GM19372 (cell line): ENCODE measurements around the gene TBC1D8.

Source experiments
- ATAC-seq: cut with Tn5 transposase; IDR thresholded peaks from one replicate; pipeline ENCODE4 v1.9.1; 2021; ENCODE audit warnings: mild to moderate bottlenecking, low read depth, moderate library complexity; ENCODE audit not compliant: unreplicated experiment

TBC1D8 gene

DNA sequence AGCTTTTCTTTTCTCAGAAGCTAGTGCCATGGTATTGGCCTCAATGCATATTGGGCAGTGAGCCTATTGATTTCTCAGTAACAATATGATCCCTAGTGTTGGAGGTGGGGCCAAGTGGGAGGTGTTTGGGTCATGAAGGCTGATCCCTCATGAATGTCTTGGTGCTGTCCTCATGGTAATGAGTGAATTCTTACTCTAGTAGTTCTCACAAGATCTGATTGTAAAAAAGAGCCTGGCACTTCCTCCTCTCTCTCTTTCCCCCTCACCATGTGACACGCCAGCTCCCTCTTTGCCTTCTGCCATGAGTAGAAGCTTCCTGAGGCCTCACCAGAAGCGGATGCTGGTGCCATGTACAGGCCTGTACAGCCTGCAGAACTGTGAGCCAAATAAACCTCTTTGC is 12.8 kb upstream of the TBC1D8 start:
- no peak for ATAC-seq

DNA sequence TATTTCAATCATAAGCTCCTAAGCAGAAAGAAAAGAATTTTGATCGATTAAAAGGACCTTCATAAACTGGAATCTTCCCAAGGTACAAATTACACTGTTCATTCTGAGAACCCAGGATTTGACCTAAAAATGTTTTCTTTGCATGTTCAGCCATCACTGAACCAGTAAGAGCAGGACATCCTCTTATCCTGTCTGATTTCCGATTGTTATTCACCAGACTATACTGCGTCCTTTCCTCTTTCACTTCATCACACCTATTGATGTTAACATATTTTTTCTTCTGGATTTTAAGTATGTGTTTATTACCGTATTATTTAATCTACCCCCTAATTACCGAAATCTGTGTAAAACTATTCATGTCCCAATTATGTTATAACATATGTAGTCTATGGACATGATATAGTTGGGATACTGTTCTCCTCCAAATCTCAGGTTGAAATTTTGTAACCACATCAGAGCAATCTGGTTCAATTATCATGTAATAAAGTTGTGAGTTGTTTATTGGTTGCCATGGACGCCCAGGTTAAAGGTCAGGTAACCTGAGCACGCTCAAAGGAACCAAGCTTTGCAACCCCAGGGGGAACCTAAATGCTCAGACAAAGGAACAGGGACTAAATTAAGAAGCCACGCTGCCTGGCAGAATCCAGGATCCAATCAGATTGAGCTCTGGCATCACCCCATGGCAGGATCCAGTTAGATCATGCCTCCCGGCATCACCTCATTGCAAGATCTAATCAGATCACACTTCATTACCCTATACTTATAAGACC is 11.6 kb upstream of the TBC1D8 start:
- no peak for ATAC-seq

DNA sequence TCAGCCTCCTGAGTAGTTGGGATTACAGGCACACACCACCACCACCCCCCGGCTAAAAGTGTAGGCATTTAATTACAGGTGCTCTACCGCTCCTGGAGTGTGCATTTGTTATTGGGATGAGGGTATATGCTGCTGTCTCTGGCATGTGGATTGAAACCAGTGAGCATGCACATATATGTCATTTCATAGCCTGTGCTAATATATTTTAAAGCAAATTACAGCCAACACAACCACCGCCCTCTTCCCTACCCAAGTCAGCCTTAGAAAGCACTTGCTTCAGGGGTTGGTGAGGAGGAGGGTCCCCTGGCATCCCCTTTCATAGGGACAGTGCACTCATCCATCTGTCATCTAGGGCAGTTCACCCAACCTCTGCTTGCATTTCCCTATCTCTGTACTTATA is 10.5 kb upstream of the TBC1D8 start:
- no peak for ATAC-seq

DNA sequence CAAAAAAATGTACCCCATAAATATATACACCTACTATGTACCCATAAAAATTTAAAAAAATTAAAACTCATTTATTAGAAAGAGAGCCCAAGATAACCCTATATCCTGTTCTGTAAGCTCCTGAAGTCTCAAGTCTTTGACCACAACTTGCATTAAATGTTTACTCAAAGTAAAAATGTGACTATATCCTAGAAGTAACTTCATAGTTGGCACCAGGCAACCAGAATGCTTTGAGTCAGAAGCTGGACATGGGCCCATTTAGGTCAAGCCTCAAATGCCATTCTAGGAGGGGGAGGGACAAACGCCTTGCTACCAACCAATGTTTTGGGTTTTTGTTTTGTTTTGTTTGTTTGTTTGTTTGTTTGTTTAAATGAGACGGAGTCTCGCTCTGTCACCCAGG is 9.3 kb upstream of the TBC1D8 start:
- no peak for ATAC-seq

DNA sequence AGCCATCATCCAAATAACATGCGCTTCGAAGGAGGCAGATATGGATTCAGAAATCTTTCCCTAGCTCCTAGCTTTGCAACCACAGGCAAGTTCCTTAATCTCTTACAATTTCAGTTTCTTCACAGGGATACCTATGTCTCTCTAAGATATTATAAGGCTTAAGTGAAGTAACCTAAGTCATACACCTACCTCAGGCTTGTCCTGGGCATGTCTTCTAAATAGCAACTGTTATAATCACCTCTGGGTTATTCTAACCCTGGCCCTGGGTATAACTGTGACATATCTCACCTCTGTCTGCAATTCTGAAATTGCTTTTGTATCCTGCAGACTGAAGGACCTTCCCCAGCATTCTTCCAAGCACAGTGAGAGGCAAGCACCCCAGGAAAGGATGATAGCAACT is 8.3 kb upstream of the TBC1D8 start:
- ATAC-seq = no peak

DNA sequence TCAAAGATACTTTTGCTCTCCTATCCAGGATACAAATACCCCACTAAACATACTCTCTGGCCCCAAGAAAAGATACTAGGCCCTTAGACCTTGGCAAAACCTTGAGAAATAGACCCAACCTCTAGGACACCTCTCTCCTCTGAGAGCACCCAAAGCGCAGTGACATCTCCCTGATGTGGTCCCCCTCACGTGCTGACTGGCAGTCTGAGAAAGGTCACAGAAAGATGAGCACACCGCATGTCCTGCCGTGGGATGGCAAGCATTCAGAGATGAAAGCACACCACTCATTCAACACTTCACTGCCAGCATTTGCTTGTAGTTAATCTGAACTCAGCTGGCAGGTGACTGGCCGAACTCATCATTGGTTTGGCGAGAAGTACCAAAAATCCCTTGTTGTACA is 6.1 kb upstream of the TBC1D8 start:
- ATAC-seq = no peak

DNA sequence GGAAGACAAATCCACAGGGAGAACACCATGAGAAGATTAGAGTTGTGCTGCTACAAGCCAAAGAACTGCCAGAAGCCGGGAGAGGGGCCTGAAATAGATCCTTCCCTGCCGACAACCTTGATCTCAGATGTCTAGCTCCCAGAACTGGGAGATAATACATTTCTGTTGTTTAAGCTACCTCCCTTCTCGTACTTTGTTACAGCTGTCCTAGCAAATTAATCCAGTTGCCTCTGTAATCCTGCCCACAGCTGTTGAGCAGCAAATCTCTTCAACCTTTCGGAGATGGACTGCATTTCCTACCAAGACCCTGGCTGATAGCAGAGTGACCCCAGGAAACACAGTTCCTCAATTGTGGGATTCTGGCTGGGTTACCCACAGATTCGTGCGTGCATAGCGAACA is 2.6 kb upstream of the TBC1D8 start:
- ATAC-seq = no peak

DNA sequence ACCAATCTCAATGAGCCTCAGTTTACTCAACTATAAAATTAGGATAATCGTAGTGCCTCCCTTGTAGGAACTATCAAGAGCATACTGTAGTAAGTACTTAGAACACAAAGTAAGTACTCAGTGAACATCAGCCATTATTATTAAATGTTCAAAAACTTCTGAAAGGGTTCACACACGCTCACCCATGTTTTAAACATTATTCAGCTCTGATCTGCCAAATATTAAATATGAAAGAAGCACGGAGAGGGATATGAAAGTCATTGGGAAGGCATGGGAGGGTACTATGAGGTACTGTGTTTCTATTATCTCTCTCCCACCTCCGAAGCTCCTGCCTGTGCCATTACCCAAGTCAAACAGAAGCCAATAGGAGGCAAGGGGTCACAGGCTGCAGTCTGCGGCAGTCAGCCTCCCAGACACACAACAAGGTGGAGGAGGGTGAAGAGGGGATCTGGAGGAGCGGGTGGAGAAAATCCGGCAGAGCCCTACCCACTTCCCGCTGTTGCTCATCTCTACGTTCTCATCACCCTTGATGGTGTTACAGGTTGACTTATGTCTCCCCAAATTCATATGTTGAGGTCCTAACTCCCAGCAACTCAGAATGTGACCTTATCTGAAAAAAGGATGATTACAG is 2.0 kb upstream of the TBC1D8 start:
- no peak for ATAC-seq

DNA sequence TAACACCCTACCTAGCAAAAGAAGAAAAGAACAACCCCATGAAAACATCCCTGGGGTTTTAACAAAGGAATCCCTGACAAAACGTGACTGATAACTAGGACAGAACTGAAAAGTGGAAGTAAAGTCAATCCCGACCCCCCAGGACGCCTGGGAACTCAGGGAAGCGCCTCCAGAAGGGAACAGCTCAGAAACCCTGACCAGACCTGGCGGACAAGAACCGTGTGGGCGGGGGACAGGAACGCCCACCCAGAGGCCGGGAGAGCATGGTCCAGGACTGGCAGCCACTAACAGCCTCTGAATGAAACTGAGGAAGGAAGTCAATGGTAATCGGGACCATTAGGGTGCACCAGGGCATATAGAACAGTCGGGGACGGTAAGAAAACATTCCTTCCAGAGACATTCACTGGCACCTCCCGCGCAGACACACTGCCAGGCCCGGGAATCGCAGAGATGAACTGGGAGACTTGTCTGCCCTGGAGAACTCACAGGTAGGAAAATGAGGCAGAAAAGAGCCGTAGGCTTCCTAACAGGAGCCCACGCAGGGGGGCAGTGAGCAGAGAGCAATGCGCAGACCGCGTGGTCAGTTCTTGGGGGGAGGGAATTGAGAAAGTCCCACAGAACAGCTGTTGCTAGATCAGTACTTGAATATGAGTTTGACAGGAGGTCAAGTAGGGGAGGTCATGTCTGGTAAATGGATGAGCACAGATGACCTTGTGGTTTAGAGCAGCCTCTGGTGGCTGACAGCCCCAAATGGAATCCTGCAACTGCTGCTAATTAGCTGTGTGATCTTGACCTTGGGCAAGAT is 1.3 kb upstream of the TBC1D8 start:
- ATAC-seq = peak; percentile 40

DNA sequence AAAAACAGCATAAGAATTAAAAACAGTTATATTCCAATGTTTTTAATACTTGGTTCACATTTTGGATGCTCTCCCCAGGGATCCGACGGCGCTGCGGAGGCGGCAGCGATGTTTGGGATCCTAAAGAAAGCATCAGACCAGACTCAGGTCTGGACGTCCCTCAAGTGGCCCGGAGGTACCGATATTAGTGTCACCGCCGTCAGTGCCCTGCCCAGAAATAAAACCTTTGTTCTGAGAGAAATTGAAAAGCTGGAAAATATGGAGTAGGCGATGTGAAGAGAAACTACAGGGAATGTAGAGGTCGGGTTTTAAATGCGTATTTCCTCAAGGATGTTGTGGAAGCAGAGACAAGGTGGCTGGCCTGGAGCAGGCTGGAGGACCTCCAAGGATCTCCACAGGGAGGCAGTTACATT is 683 bp upstream of the TBC1D8 start:
- ATAC-seq = no peak

DNA sequence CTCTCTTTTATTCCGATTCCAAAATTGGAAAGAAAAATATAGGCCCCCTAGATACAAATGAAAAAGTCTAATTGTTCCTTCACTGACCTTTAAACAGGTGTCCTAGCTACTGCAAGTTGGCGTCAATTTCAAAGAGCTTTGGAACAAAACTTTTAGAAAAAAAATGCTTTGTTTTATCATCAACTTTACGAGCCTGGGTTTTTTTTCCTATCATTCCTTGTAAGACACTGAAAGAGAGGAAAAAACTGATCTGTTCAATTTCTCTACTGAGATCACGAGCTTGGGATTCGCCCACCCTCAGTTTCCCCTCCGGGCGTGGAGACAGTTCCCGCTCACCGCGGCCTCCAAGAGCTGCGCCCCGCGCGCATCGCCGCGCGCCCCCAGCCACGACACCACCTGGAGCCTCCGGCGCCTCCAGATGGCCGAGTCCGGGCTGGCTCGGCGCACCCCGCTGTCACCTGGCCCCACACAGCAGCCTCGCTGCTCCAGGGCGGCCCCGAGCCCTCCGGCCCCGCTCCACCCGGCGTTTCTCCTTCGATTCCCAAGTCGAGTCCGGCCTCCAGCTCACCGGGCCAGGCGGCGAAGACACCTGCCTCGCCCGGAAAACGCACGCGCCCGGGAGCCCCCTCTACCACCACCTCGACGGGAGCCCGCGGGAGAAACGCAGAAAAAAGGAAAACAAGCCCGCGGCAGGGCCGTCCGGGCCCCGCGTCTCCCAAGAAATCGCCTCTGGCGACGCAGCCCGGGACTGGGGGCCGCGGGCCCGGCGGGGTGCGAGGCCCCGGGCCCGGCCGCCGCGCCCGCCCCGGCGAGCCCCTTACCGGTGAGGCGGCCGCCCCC is 656 bp downstream of the TBC1D8 start:
- ATAC-seq = peak; percentile 35

DNA sequence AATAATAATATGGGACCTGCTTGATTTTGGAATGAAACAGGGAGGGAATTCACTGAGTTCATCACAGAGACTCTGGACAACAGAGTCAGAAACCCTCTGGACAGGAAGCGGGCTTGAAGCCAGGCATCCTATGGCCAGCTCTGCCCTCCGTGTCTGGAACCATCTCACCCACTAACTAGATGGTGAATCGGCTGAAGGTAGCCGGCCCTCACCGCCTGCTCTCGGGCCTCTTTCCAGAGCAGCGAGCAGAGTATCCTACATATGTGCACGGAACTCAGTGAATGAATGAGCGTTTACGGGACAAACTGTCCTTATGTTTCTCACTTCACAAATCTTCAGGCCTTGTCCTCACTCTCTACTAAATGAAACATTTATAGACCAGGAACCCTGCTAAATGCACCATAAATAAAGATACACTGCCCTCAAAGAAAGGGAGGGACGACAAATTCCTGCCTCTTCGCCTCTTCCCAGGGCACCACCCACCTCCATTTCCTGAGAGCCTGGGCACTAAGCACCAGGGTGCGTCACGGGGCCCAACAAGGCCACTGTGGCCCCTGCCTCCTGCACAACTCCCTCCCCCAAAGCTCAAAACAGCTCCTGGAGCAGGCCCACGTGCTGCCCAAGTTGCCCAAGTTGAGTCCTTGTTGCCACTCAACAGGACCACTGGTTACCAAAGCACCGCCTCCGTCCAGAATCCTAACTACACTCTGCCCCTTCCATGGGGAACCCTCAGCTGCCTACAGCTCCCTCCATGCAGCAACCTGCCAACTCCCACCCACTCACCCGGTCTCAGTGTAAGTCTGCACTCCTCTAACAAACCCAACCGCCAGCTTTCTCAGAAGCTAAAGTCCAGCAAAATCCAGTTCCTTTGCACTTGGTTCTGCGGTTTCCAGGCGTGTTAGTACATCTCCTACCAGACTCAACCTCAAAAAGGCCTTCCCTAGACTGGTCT is 1.7 kb downstream of the TBC1D8 start:
- ATAC-seq = no peak

DNA sequence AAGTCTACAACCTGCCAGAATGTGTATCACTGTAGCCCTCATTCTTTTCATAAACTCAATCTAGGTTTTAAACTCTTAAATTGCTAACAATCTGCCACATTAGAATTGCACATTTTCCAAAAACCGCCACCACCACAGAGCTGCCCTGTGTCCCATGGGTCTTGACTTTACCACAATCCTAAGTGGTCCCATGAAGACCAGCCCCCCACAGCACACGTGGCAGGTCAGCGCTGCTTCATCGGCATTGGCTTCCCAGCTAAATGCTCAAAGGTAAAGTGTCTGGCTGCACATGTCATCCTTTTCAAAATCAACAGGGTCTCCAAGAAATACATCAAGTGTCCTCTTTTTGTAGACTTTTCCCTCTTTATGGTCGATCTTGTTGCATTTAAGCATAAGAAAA is 2.4 kb downstream of the TBC1D8 start:
- ATAC-seq = no peak

DNA sequence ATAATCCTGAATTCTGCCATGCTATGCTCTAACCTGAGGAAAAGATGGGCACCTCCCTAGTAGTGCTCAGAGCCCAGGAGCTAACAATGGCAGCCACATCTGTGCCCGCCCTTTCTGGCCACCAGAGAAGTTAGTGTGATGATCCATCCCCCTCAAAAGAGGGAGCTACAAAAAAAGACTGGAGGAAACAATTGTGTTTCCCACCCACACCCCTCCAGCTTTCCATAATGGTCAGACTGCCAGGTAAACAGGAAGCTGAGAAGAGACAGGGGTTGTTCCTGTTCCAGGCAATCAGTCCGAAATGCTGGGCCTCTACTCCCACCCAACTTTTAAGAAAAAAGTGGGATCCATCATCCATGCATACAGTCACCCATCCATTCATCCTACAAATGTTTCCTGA is 3.2 kb downstream of the TBC1D8 start:
- no peak for ATAC-seq

DNA sequence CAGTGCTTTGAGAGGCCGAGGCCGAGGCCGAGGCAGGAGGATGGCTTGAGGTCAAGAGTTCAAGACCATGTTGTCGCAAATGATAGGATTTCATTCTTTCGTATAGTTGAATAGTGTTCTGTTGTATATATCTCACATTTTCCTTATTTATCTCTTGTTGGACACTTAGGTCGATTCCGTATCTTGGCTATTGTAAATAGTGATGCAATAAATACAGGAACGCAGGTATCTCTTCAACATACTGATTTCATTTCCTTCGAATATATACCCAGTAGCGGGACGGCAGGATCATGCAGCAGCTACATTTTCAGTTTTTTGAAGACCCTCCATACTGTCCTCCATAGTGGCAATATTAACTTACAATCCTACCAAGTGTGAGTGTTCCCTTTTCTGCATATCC is 4.1 kb downstream of the TBC1D8 start:
- no peak for ATAC-seq

DNA sequence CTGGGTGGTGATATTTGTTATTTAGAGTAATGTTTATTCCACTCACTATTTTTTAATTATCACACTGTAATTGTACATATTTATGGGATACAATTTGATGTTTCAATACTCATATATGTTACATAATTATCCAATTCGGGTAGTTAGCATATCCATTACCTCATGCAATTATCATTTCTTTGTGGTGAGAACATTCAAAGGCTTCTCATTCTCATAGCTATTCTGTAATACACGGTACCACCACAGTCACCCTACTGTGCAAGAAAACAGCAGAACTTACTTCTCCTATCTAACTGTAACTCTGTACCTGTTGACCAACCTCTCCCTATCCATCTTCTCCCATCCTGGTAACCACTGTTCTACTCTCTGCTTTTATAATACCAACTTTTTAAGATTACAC is 4.6 kb downstream of the TBC1D8 start:
- ATAC-seq = no peak

DNA sequence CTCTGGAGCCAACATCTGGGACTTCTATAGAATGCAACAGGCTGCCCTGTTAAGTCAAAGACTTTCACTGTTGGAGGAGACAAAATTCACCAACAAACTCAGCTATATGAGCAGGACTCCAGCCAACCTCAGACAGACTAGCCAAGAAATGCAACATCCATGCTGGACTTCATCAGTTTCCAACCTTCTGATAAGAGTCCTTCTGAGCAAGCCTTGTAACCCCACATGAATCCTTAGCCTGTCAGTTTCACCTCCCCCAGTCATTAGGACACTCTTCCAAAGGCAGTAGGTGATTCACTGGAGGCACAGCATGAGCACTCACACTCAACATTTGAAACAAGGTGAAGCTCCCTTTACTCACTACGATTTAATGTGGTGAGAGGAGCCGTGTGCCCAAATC is 5.8 kb downstream of the TBC1D8 start:
- ATAC-seq = no peak

DNA sequence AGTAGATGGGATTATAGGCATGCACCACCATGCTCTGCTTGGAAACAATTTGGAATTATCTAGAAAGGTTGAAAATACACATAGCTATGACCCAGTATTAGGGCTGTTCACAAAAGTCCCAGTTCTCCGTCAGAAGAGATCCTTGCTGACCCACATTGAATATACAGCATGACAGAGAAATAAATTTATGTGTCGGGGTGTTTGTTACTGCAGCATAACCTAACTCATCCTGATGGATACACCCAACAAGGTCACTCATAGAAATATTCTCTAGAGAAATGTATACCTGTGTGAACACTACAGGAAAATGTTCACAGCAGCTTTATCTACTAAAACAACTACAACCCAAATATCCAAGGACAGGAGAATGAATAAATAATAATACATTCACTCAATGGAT is 9.0 kb downstream of the TBC1D8 start:
- no peak for ATAC-seq

DNA sequence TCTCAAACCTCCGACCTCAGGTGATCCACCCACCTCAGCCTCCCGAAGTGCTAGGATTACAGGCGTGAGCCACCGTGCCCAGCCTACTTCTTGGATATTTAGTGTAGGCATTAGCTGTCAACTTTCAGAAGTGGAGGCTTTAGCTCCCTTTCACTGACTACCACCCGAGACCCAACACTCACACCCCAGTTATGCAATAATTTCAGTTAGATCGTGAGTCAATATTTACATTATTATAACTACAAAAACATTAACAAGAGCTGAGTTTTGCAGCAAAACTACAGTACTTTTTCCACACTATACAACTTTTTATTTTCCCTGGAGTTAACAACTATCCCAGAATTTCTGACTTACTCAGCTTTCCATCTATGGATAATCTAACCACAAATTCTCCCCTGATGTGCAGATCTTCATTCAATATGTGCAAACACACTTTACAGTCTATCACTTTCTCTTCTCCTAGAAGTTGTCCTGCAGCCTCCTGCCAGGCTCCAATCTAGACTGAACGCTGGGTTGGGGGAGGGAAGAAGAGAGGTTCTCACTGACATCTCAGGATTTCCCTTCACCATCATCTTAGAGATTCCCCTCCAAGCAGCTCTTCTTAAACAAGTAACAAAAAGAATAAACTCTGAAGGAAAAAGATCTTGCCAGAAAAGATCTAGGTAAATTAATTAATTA is 10.1 kb downstream of the TBC1D8 start:
- no peak for ATAC-seq
